HEK293 (cell line): ENCODE data around the gene HSDL1.

Experiments
- CTCF ChIA-PET: fragments of 350-600 bp; formaldehyde crosslinking; extraction: SDS; loops from one replicate; lab custom pipeline; 2021; ENCODE audit warnings: antibody characterized with exemption; lab: Yijun Ruan, JAX
- POLR2A ChIA-PET: fragments of 300-600 bp; formaldehyde crosslinking; extraction: SDS; loops from one replicate; lab custom pipeline; 2020; ENCODE audit warnings: antibody characterized with exemption, inconsistent platforms; lab: Yijun Ruan, JAX
- H3K27ac ChIP-seq: fragments of 200-500 bp; sonication (Bioruptor generic); 2 replicates; pipeline ENCODE4 v1.5.1; 2014; ENCODE audit warnings: low read depth, low read length, control low read depth, inconsistent platforms; ENCODE audit errors: extremely low read depth
- H3K36me3 ChIP-seq, 2 experiments: fragments of 200-500 bp in 1 of 2; sonication (Bioruptor generic) in 1 of 2; 1 replicate in 1 of 2; 2 replicates in 1 of 2; pipeline ENCODE4 v1.5.1; 2014 to 2017; ENCODE audit warnings: inconsistent platforms in 2 of 2, low read length in 2 of 2; ENCODE audit not compliant: control insufficient read depth in 2 of 2, insufficient read depth in 1 of 2
- H3K4me1 ChIP-seq: fragments of 200-500 bp; sonication (Bioruptor generic); 2 replicates; pipeline ENCODE4 v1.5.1; 2014; ENCODE audit warnings: mild to moderate bottlenecking, low read length, inconsistent platforms; ENCODE audit not compliant: control insufficient read depth, insufficient read depth
- H3K4me3 ChIP-seq: 2 replicates; pipeline ENCODE4 v1.5.1; 2011; ENCODE audit warnings: low read depth, mild to moderate bottlenecking, control low read depth, low read length, moderate library complexity
- H3K9me3 ChIP-seq: fragments of 200-500 bp; sonication (Bioruptor generic); 2 replicates; pipeline ENCODE4 v1.5.1; 2014; ENCODE audit warnings: low read depth, low read length, inconsistent platforms; ENCODE audit not compliant: control insufficient read depth, insufficient read depth
- BCL11B ChIP-seq: fragments of 450-650 bp; formaldehyde crosslinking; IDR thresholded peaks from 2 replicates; pipeline ENCODE4 v1.5.1; 2016; ENCODE audit warnings: low read depth, missing biosample characterization, missing genetic modification characterization
- KLF1 ChIP-seq: fragments of 450-650 bp; formaldehyde crosslinking; IDR thresholded peaks from 2 replicates; pipeline ENCODE4 v1.5.1; 2016; ENCODE audit warnings: missing biosample characterization, missing genetic modification characterization
- YY1 ChIP-seq: fragments of 450-650 bp; formaldehyde crosslinking; IDR thresholded peaks from 2 replicates; pipeline ENCODE4 v1.5.1; 2018; ENCODE audit warnings: missing biosample characterization, missing genetic modification characterization
- ZBTB8A ChIP-seq: fragments of 450-650 bp; formaldehyde crosslinking; IDR thresholded peaks from 2 replicates; pipeline ENCODE4 v1.5.1; 2016; ENCODE audit warnings: missing biosample characterization, missing genetic modification characterization
- ZNF114 ChIP-seq: fragments of 450-650 bp; formaldehyde crosslinking; IDR thresholded peaks from 2 replicates; pipeline ENCODE4 v1.5.0; 2017; ENCODE audit warnings: missing biosample characterization, missing genetic modification characterization
- ZNF146 ChIP-seq: fragments of 450-650 bp; formaldehyde crosslinking; IDR thresholded peaks from 2 replicates; pipeline ENCODE4 v1.5.1; 2016; ENCODE audit warnings: missing biosample characterization, missing genetic modification characterization
- ZNF18 ChIP-seq: fragments of 450-650 bp; formaldehyde crosslinking; IDR thresholded peaks from 2 replicates; pipeline ENCODE4 v1.5.1; 2016; ENCODE audit warnings: missing biosample characterization, missing genetic modification characterization
- ZNF223 ChIP-seq: fragments of 450-650 bp; formaldehyde crosslinking; IDR thresholded peaks from 2 replicates; pipeline ENCODE4 v1.5.1; 2016; ENCODE audit warnings: missing biosample characterization, missing genetic modification characterization
- ZNF274 ChIP-seq, 2 experiments: fragments of 200-500 bp in 1 of 2; fragments of 450-650 bp in 1 of 2; sonication (Bioruptor generic) in 1 of 2; formaldehyde crosslinking in 1 of 2; IDR thresholded peaks; 2 replicates each; pipeline versions ENCODE4 v1.5.1 to v1.6.1; 2014 to 2016; ENCODE audit warnings: borderline replicate concordance in 1 of 2, inconsistent platforms in 1 of 2, low read length in 1 of 2, missing biosample characterization in 1 of 2, missing genetic modification characterization in 1 of 2
- ZNF280C ChIP-seq: fragments of 450-650 bp; formaldehyde crosslinking; IDR thresholded peaks from 2 replicates; pipeline ENCODE4 v1.5.1; 2016; ENCODE audit warnings: missing biosample characterization, missing genetic modification characterization
- ZNF324 ChIP-seq: fragments of 450-650 bp; formaldehyde crosslinking; IDR thresholded peaks from 2 replicates; pipeline ENCODE4 v1.5.1; 2016; ENCODE audit warnings: missing biosample characterization, missing genetic modification characterization
- ZNF362 ChIP-seq: fragments of 450-650 bp; formaldehyde crosslinking; IDR thresholded peaks from 2 replicates; pipeline ENCODE4 v1.5.1; 2016; ENCODE audit warnings: missing biosample characterization, missing genetic modification characterization
- ZNF514 ChIP-seq: fragments of 450-650 bp; formaldehyde crosslinking; IDR thresholded peaks from 2 replicates; pipeline ENCODE4 v1.5.1; 2016; ENCODE audit warnings: missing biosample characterization, missing genetic modification characterization
- ZNF530 ChIP-seq: fragments of 450-650 bp; formaldehyde crosslinking; IDR thresholded peaks from 2 replicates; pipeline ENCODE4 v1.5.1; 2016; ENCODE audit warnings: low read depth, missing biosample characterization, missing genetic modification characterization
- ZNF548 ChIP-seq: fragments of 450-650 bp; formaldehyde crosslinking; IDR thresholded peaks from 2 replicates; pipeline ENCODE4 v1.5.1; 2016; ENCODE audit warnings: missing biosample characterization, missing genetic modification characterization
- ZNF558 ChIP-seq: fragments of 450-650 bp; formaldehyde crosslinking; IDR thresholded peaks from 2 replicates; pipeline ENCODE4 v1.5.1; 2016; ENCODE audit warnings: missing biosample characterization, missing genetic modification characterization
- ZNF639 ChIP-seq: fragments of 450-650 bp; formaldehyde crosslinking; IDR thresholded peaks from 2 replicates; pipeline ENCODE4 v1.5.1; 2016; ENCODE audit warnings: missing biosample characterization, missing genetic modification characterization
- ZNF76 ChIP-seq: fragments of 450-650 bp; formaldehyde crosslinking; IDR thresholded peaks from 2 replicates; pipeline ENCODE4; 2016; ENCODE audit warnings: low read depth, missing biosample characterization, missing genetic modification characterization, borderline replicate concordance
- ZNF776 ChIP-seq: fragments of 450-650 bp; formaldehyde crosslinking; IDR thresholded peaks from 2 replicates; pipeline ENCODE4 v1.5.0; 2017; ENCODE audit warnings: missing biosample characterization, missing genetic modification characterization, borderline replicate concordance
- ZNF843 ChIP-seq: fragments of 450-650 bp; formaldehyde crosslinking; IDR thresholded peaks from 2 replicates; pipeline ENCODE4 v1.5.1; 2016; ENCODE audit warnings: missing biosample characterization, missing genetic modification characterization

The HSDL1 gene

GRCh38 chr16:84183911-84184591 is 39.1 kb upstream of the HSDL1 start:
- Histone ChIP-seq H3K36me3 (peaks cover 0 to 62% of the 10 kb centered on the region in 2 experiments; a peak in 2 of 3 replicates), H3K4me1 (no peaks in the 10 kb centered on the region), H3K4me3 (no peak overlapping the region), H3K27ac (no peak overlapping the region), H3K9me3 (no peaks in the 10 kb centered on the region)
- ChIA-PET POLR2A (interaction anchor here (1.0 kb wide), 1 partner anchor 8 kb away, joined by 3 read pairs; no protein-coding TSS in a partner anchor), CTCF (interaction anchor here (0.6 to 1.5 kb wide), 9 partner anchors 18 to 554 kb away, joined by 3 to 4 read pairs (median 3); partner anchors contain the start of gene HSDL1)
- TF ChIP-seq ZNF223 (tag by site-specific recombination), result no peak
- TF ChIP-seq BCL11B (tag by site-specific recombination), result no peak
- no peak for TF ChIP-seq ZNF639 (tag by site-specific recombination)
- TF ChIP-seq ZNF776 (tag by site-specific recombination), result no peak
- TF ChIP-seq ZNF146 (tag by site-specific recombination), result no peak
- TF ChIP-seq ZNF280C (tag by site-specific recombination), result no peak
- no peak for TF ChIP-seq YY1 (tag by site-specific recombination)
- no peak for TF ChIP-seq ZNF558
- no peak for TF ChIP-seq ZNF274 (IDR thresholded peaks at IDR 0.05; ENCODE audit: low read length)
- TF ChIP-seq ZNF274 (tag by site-specific recombination; IDR thresholded peaks at IDR 0.05; ENCODE audit: borderline replicate concordance), result no peak
- TF ChIP-seq ZNF530, result no peak
- TF ChIP-seq ZNF18 (tag by site-specific recombination), result no peak
- TF ChIP-seq ZNF76 (tag by site-specific recombination), result no peak
- TF ChIP-seq ZNF548 (tag by site-specific recombination), result no peak
- no peak for TF ChIP-seq ZNF114 (tag by site-specific recombination)
- TF ChIP-seq ZNF324 (tag by site-specific recombination), result no peak
- no peak for TF ChIP-seq KLF1
- TF ChIP-seq ZNF362 (tag by site-specific recombination), result no peak
- no peak for TF ChIP-seq ZNF843 (tag by site-specific recombination)
- no peak for TF ChIP-seq ZBTB8A (tag by site-specific recombination)
- TF ChIP-seq ZNF514 (tag by site-specific recombination), result no peak
